Panc1 (cell line): ENCODE measurements around the gene PTPRE. TPM values are rescaled to one million over a fixed set of nuclear protein-coding genes. Genes with fewer than 3 reads are reported as not detected.

Source experiments
- ATAC-seq: fragments of 200-7000 bp; cut with Tn5 transposase; 2 replicates; pipeline ENCODE4 v1.9.1; 2020; ENCODE audit warnings: mild to moderate bottlenecking, moderate library complexity
- BruUV-seq: library from RNA; stranded (reverse); fragments of 400-500 nt; replicated peaks from 2 replicates; lab custom pipeline; 2021; lab: Mats Ljungman, UMichigan
- CTCF ChIA-PET: fragments of 300-600 bp; sonication (Branson Sonifier 250); formaldehyde crosslinking; loops from one replicate; lab custom pipeline; 2022; ENCODE audit warnings: antibody characterized with exemption; lab: Charles Lee
- POLR2A ChIA-PET: fragments of 300-600 bp; sonication (Branson Sonifier 250); formaldehyde crosslinking; loops from one replicate; lab custom pipeline; 2022; ENCODE audit warnings: antibody characterized with exemption; lab: Charles Lee
- DNase-seq: peaks from one replicate; pipeline ENCODE4 v3.0.0-alpha.2; 2010; ENCODE audit warnings: low read depth, low spot score
- H3K27ac ChIP-seq: 2 replicates; pipeline ENCODE4 v1.5.1; 2011; ENCODE audit warnings: mild to moderate bottlenecking, low read length, inconsistent platforms
- H3K27me3 ChIP-seq: fragments of 200-500 bp; sonication (Bioruptor generic); 2 replicates; pipeline ENCODE4 v1.6.0; 2014; ENCODE audit warnings: low read length, inconsistent platforms; ENCODE audit not compliant: control insufficient read depth, insufficient read depth
- H3K36me3 ChIP-seq: fragments of 200-500 bp; sonication (Bioruptor generic); 2 replicates; pipeline ENCODE4 v1.5.1; 2014; ENCODE audit warnings: inconsistent platforms, mild to moderate bottlenecking, low read length, moderate library complexity; ENCODE audit not compliant: control insufficient read depth, insufficient read depth
- H3K4me1 ChIP-seq: 2 replicates; pipeline ENCODE4 v1.5.1; 2011; ENCODE audit warnings: inconsistent platforms, mild to moderate bottlenecking, low read length, moderate library complexity; ENCODE audit not compliant: control insufficient read depth, insufficient read depth
- H3K4me3 ChIP-seq, 2 experiments: 2 replicates each; pipeline ENCODE4 v1.5.1; 2011 to 2012; ENCODE audit warnings: low read depth in 2 of 2, low read length in 2 of 2, mild to moderate bottlenecking in 2 of 2, inconsistent platforms in 1 of 2, moderate library complexity in 1 of 2
- H3K9me3 ChIP-seq: fragments of 200-500 bp; sonication (Bioruptor generic); 2 replicates; pipeline ENCODE4 v1.5.1; 2014; ENCODE audit warnings: low read depth, mild to moderate bottlenecking, inconsistent platforms, low read length, moderate library complexity; ENCODE audit not compliant: control insufficient read depth, insufficient read depth
- CTCF ChIP-seq: fragments of 450-650 bp; IDR thresholded peaks from 2 replicates; pipeline ENCODE4 v1.5.1; 2017; ENCODE audit warnings: mild to moderate bottlenecking
- POLR2AphosphoS5 ChIP-seq: IDR thresholded peaks from 2 replicates; pipeline ENCODE4 v1.6.1; 2012; ENCODE audit warnings: mild to moderate bottlenecking, low read depth, low read length, moderate library complexity
- REST ChIP-seq, 2 experiments: IDR thresholded peaks; 2 replicates each; pipeline ENCODE4 v1.6.1; 2011 to 2012; ENCODE audit warnings: low read depth in 2 of 2, control low read depth in 1 of 2, low read length in 1 of 2, mild to moderate bottlenecking in 1 of 2, moderate library complexity in 1 of 2; ENCODE audit not compliant: insufficient read depth in 1 of 2
- SIN3A ChIP-seq: IDR thresholded peaks from 2 replicates; pipeline ENCODE4 v1.6.1; 2012; ENCODE audit warnings: low read depth, mild to moderate bottlenecking, low read length, moderate library complexity, borderline replicate concordance; ENCODE audit not compliant: insufficient read depth
- TCF7L2 ChIP-seq: IDR thresholded peaks from 2 replicates; pipeline ENCODE4 v1.6.1; 2011; ENCODE audit warnings: mild to moderate bottlenecking, low read depth, low read length, inconsistent platforms
- in situ Hi-C: cut with HindIII; loops from 2 replicates; pipeline ENCODE4 v1.10.0; 2016; ENCODE audit warnings: low sequenced_read_pairs, low pct_unique_long_range_greater_than_20kb
- intact Hi-C: fragments of 100-400 bp; cut with micrococcal nuclease; formaldehyde crosslinking; loops from one replicate; pipeline ENCODE4 v1.10.0; 2022; ENCODE audit not compliant: unreplicated experiment
- total RNA-seq: library from RNA; stranded (reverse); gene quantifications from one replicate; pipeline ENCODE4 v1.2.1, GENCODE V29; 2021; ENCODE audit not compliant: unreplicated experiment

The PTPRE gene
- total RNA-seq, 1 experiment from 2014 or later: 0.44 TPM

GRCh38 chr10:127905848-127906261, 1.0 kb upstream of the PTPRE start:
- intact Hi-C loops: loop anchor here (1.0 to 10.0 kb wide), 3 partner anchors 105 to 249 kb away; no protein-coding TSS in a partner anchor
- TF ChIP-seq REST (IDR thresholded peaks at IDR 0.05; ENCODE audit: insufficient read depth in 1 of 2, low read depth in 2 of 2, low read length in 1 of 2) (no peak), POLR2AphosphoS5 (no peak), CTCF (no peak), TCF7L2 (no peak), SIN3A (no peak)
- Histone ChIP-seq H3K4me1 (peaks cover 6% of the 10 kb centered on the region), H3K9me3 (no peaks in the 10 kb centered on the region), H3K27me3 (peaks cover 9% of the 10 kb centered on the region), H3K4me3 (no peak overlapping the region), H3K36me3 (no peaks in the 10 kb centered on the region; the same call in 1 of the 2 replicates), H3K27ac (no peak overlapping the region)
- ChIA-PET POLR2A (no interaction called here), CTCF (interaction anchor here (0.8 to 3.7 kb wide), 4 partner anchors 103 to 164 kb away, joined by 3 to 25 read pairs (median 8); no protein-coding TSS in a partner anchor)
- DNase-seq (no peak), ATAC-seq (no peak)
- in situ Hi-C loops: no loop called here
- no TSS peak for BruUV-seq

- peak; percentile 17 for ATAC-seq
Measured at GRCh38 chr10:127907411-127908105, 655 bp downstream of the PTPRE start.

More at GRCh38 chr10:127907411-127908105, 655 bp downstream of the PTPRE start:
- no TSS peak for BruUV-seq
- intact Hi-C loops: loop anchor here (10.0 kb wide), 1 partner anchor 247 kb away; no protein-coding TSS in a partner anchor
- H3K27me3 ChIP-seq: peaks cover 9% of the 10 kb centered on the region
- H3K9me3 ChIP-seq: no peaks in the 10 kb centered on the region
- H3K36me3 ChIP-seq: no peaks in the 10 kb centered on the region; the same call in 1 of the 2 replicates
- TF ChIP-seq SIN3A (no peak), REST (IDR thresholded peaks at IDR 0.05; ENCODE audit: insufficient read depth in 1 of 2, low read depth in 2 of 2, low read length in 1 of 2) (no peak), POLR2AphosphoS5 (no peak), CTCF (no peak), TCF7L2 (no peak)
- in situ Hi-C loops: no loop called here
- ChIA-PET POLR2A (no interaction called here), CTCF (interaction anchor here (0.6 to 3.7 kb wide), 5 partner anchors 53 to 171 kb away, joined by 3 to 25 read pairs (median 5); no protein-coding TSS in a partner anchor)
- peaks cover 6% of the 10 kb centered on the region for H3K4me1 ChIP-seq
- H3K4me3 ChIP-seq: peak overlapping the region; percentile 44 to 48
- no peak overlapping the region for H3K27ac ChIP-seq
- DNase-seq: no peak
